Ascending aorta (tissue), 2 donors: ENCODE measurements around the gene GTPBP2. TPM values are rescaled to one million over a fixed set of nuclear protein-coding genes. Genes with fewer than 3 reads are reported as not detected.

Experiments used
- DNase-seq, 2 donors: peaks; one replicate each; pipeline ENCODE4 v3.0.0-alpha.2; 2019; ENCODE audit warnings: low spot score in 2 of 2
- H3K27ac ChIP-seq, 2 donors: fragments of 200-600 bp; sonication (generic); one replicate each; pipeline ENCODE4 v1.5.1; 2016 to 2017; ENCODE audit warnings: mild to moderate bottlenecking in 1 of 2
- H3K27me3 ChIP-seq: fragments of 200-600 bp; sonication (generic); one replicate; pipeline ENCODE4 v1.5.1; 2017
- H3K36me3 ChIP-seq, 2 donors: fragments of 200-600 bp; sonication (generic); one replicate each; pipeline ENCODE4 v1.5.1; 2016
- H3K4me1 ChIP-seq, 2 donors: fragments of 200-600 bp; sonication (generic); one replicate each; pipeline ENCODE4 v1.5.1; 2016 to 2017; ENCODE audit warnings: mild to moderate bottlenecking in 1 of 2
- H3K4me3 ChIP-seq, 2 donors: fragments of 200-600 bp; sonication (generic); one replicate each; pipeline ENCODE4 v1.5.1; 2016 to 2017; ENCODE audit warnings: mild to moderate bottlenecking in 1 of 2
- H3K9me3 ChIP-seq, 2 donors: fragments of 200-600 bp; sonication (generic); one replicate each; pipeline ENCODE4 v1.5.1; 2016
- CTCF ChIP-seq, 3 experiments: fragments of 200-600 bp in 2 of 3; fragments of 450-650 bp in 1 of 3; sonication (generic) in 2 of 3; IDR thresholded peaks; one replicate each; pipeline ENCODE4 v1.5.1; 2016 to 2019; ENCODE audit warnings: antibody characterized with exemption in 3 of 3, mild to moderate bottlenecking in 1 of 3, moderate library complexity in 1 of 3
- intact Hi-C: fragments of 100-400 bp; cut with DNase I; formaldehyde crosslinking; loops from one replicate; pipeline ENCODE4 v1.15.1; 2023
- total RNA-seq: library from RNA; depleted of rRNA; stranded (reverse); fragments of >200 nt; gene quantifications from one replicate; pipeline ENCODE4 v1.1.0, GENCODE V29; 2016

GTPBP2 gene
- total RNA-seq, 1 donor from 2014 or later: 30.7 TPM

- intact Hi-C loops: no loop called here
- no peak for DNase-seq
- no peaks in the 10 kb centered on the region for H3K9me3 ChIP-seq
- H3K4me3 ChIP-seq: no peak overlapping the region
- H3K36me3 ChIP-seq: peaks cover 37 to 73% of the 10 kb centered on the region in 2 donors
- no peaks in the 10 kb centered on the region for H3K27me3 ChIP-seq
- no peak overlapping the region for H3K27ac ChIP-seq
- TF ChIP-seq CTCF (IDR thresholded peaks at IDR 0.05): no peak
- no peaks in the 10 kb centered on the region for H3K4me1 ChIP-seq
These were observed 40.9 kb downstream of the GTPBP2 start for GRCh38 chr6:43588194-43588593.

GRCh38 chr6:43584892-43585570, 44.0 kb downstream of the GTPBP2 start:
- H3K27me3 ChIP-seq: no peaks in the 10 kb centered on the region
- H3K27ac ChIP-seq: no peak overlapping the region
- no peak overlapping the region for H3K4me3 ChIP-seq
- TF ChIP-seq CTCF (IDR thresholded peaks at IDR 0.05): no peak
- H3K36me3 ChIP-seq: peaks cover 34 to 60% of the 10 kb centered on the region in 2 donors
- H3K9me3 ChIP-seq: no peaks in the 10 kb centered on the region
- DNase-seq: no peak
- intact Hi-C loops: no loop called here
- H3K4me1 ChIP-seq: no peaks in the 10 kb centered on the region

GRCh38 chr6:43582911-43583310, 46.2 kb downstream of the GTPBP2 start:
- TF ChIP-seq CTCF (IDR thresholded peaks at IDR 0.05): no peak
- DNase-seq: no peak
- no peaks in the 10 kb centered on the region for H3K27me3 ChIP-seq
- no peaks in the 10 kb centered on the region for H3K9me3 ChIP-seq
- H3K36me3 ChIP-seq: peaks cover 33 to 40% of the 10 kb centered on the region in 2 donors
- no peak overlapping the region for H3K27ac ChIP-seq
- no peak overlapping the region for H3K4me3 ChIP-seq
- intact Hi-C loops: no loop called here
- H3K4me1 ChIP-seq: no peaks in the 10 kb centered on the region

- intact Hi-C loops: no loop called here
- DNase-seq: no peak
- H3K36me3 ChIP-seq: peaks cover 9 to 17% of the 10 kb centered on the region in 2 donors
- TF ChIP-seq CTCF (IDR thresholded peaks at IDR 0.05): no peak
- peaks cover 9 to 15% of the 10 kb centered on the region in 2 donors for H3K4me1 ChIP-seq
- H3K27ac ChIP-seq: no peak overlapping the region
- no peaks in the 10 kb centered on the region for H3K27me3 ChIP-seq
- no peak overlapping the region for H3K4me3 ChIP-seq
- H3K9me3 ChIP-seq: no peaks in the 10 kb centered on the region
These were observed 49.9 kb downstream of the GTPBP2 start for GRCh38 chr6:43579171-43579570.

- DNase-seq: no peak
- H3K27me3 ChIP-seq: no peaks in the 10 kb centered on the region
- no peaks in the 10 kb centered on the region for H3K9me3 ChIP-seq
- no peak overlapping the region for H3K4me3 ChIP-seq
- no peak overlapping the region for H3K27ac ChIP-seq
- peaks cover 5 to 13% of the 10 kb centered on the region in 2 donors for H3K36me3 ChIP-seq
- TF ChIP-seq CTCF (IDR thresholded peaks at IDR 0.05): no peak
- intact Hi-C loops: no loop called here
- H3K4me1 ChIP-seq: peaks cover 9 to 15% of the 10 kb centered on the region in 2 donors
These were observed 50.3 kb downstream of the GTPBP2 start for GRCh38 chr6:43578748-43579147.
